GM18858 (cell line): ENCODE data around the gene STARD3NL.
A peak's percentile ranks its signal among the peaks of the same experiment; 100 is the strongest.
"Not testable (repeated sequence)": the region's sequence is repeated elsewhere in the genome, so short reads cannot be mapped to it uniquely, and the experiment has no call there.

Experiments used
- ATAC-seq: cut with Tn5 transposase; IDR thresholded peaks from one replicate; pipeline ENCODE4 v1.9.1; 2021; ENCODE audit not compliant: unreplicated experiment

The STARD3NL gene

DNA sequence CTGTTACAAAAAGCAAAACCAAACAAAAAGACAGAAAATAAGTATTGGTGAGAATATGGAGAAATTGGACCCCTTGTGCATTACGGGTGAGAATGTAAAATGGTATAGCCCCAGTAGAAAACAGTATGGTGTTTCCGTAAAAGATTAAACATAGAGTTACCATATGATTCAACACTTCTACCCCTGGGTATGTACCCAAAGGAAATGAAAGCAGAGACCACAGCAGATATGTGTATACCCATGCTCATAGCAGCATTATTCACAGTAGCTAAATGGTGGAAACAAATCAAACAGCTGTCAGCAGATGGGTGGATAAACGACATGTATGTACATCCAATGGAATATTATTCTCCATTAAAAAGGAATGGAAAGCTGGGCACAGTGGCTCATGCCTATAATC, 42.4 kb downstream of the STARD3NL start:
- no peak for ATAC-seq

DNA sequence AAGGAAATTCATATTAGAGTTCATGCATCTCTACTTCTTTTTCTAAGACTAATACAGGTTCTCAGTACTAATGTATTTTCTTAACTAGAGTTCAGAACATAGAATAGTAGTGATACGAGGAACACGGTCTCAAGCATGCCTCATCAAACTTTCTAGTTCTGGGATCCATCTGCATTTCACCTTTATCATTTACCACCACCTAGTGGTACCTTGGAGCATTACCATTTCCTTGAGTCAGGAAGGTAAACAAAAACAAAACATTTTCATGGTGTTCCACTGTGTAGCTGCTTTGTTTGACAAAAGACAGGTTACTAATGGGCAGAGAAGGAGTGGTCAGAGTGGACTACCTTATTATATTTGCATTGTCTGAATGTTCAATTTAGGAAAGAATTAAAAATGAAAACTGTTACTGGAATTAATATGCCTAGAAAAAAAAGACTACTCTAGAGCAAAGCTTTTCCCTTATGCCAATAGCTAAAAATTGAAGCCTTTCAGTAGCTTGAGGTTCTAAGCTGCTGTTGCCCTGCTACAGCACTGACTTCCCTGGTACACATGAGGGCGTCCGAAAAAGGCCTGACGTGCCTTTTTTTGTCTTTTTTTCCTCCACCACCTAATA, 44.5 kb downstream of the STARD3NL start:
- no peak for ATAC-seq

DNA sequence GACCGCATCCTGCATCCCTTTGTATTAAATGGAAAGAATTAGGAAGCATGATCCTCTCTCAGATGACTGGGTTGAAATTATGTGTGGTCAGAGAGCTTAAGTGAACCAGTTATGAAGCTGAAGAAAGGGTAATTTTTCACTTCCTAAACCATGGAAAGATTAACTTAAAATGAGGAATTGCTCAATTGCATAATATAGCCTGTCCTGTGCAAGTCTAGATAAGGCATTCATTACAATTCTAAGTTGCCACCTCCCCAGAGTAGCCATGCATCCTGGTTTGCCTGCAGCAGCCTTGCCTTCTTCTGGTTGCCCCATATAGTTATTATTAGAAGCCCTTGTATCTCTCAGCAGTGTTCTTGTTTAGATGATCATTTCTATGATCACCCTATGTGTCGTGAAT, 45.3 kb downstream of the STARD3NL start:
- ATAC-seq, result no peak

DNA sequence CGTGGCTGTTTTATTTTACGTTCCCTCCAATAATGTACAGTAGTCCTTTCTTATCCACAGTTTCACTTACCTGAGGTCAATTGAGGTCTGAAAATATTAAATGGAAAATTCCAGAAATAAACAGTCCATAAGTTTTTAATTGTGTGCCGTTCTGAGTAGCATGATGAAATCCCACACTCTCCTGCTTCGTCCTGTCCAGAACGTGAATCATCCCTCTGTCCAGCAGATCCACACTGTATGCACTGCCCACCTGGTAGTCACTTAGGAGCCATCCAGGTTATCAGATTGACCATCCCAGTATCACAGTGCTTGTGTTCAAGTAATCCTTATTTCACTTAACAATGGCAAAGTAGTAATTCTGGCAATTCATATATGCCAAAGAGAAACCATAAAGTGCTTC, 46.3 kb downstream of the STARD3NL start:
- no peak for ATAC-seq

DNA sequence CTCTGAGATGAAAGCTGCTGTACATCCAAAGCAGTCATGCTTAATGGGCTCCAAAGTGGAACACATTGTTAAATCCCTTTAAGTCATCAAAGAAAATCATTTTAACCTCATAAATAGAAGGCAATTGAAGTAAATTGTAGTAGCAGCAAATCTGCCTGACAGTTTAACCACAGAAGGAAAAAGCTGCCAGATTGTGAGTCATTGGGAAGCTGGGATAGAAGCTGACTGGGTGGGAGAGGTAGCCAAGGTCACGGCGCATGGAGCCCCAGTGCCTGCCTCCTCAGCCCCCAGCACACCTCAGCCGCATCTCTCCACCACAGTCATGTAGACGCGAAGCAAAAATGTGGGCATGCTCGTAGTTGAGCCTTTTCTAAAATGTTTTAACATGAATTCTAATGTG, 51.3 kb downstream of the STARD3NL start:
- no peak for ATAC-seq

DNA sequence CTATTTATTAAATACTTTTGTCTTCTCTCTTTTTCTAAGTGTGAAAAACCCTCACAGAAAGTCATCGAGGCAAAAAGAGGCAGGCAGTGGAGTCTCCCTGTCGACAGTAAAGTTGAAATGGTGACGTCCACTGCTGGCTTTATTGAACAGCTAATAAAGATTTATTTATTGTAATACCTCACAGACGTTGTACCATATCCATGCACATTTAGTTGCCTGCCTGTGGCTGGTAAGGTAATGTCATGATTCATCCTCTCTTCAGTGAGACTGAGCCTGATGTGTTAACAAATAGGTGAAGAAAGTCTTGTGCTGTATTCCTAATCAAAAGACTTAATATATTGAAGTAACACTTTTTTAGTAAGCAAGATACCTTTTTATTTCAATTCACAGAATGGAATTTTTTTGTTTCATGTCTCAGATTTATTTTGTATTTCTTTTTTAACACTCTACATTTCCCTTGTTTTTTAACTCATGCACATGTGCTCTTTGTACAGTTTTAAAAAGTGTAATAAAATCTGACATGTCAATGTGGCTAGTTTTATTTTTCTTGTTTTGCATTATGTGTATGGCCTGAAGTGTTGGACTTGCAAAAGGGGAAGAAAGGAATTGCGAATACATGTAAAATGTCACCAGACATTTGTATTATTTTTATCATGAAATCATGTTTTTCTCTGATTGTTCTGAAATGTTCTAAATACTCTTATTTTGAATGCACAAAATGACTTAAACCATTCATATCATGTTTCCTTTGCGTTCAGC, 52.0 kb downstream of the STARD3NL start:
- ATAC-seq, result no peak

DNA sequence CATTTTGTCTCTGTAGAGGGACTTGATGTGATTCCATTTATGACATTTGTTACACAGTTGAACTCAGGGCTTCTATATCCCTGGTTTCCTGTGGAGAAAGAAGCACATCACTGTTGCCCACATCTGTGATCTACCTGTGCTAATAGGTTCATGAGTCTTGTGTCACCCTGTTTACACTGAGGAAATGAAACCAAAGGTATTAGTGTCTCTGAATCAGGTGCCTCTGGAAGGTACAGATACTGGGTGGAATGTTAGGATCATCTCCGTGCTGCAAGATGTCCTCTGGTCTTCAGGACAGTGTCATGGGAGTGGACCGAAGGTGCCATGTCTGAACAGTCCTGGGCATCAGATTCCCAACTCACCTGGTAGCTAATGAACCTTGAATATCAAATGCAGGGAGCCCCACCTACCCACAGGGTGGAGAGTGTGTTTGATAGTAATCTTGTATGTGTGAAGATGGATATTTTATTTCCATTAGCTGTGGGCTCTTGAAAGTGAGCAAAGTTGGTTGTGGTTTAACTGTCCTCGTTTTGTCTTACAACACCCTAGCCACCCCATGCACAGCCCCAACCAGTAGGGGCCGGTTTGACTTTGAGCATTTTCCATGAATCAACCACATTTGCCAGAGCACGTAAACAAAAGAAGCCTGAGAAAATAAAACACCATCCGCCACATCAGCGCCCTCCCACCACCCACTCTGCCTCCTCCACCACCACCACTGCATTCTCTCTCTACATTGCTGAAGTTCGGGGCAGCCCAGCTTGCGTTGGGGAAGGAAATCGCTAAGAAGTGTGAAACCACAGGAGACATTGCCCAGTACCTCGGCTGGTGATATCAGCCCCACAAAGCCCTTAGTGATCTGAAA, 54.7 kb downstream of the STARD3NL start:
- ATAC-seq, result peak; percentile 89

DNA sequence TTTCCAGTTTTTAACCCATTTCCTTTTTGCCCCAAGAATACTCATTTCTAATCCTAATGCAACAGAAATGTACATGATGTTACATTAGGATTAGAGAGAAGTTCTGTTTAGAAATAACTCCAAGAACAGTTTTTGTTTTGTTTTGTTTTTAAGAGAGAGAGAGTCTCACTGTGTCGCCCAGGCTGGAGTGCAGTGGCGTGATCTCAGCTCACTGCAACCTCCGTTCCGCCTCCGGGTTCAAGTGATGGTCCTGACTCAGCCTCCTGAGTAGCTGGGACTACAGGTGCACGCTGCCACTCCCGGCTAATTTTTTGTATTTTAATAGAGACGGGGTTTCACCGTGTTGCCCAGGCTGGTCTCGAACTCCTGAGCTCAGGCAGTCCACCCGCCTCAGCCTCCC, 56.7 kb downstream of the STARD3NL start:
- ATAC-seq, result not testable (repeated sequence)

DNA sequence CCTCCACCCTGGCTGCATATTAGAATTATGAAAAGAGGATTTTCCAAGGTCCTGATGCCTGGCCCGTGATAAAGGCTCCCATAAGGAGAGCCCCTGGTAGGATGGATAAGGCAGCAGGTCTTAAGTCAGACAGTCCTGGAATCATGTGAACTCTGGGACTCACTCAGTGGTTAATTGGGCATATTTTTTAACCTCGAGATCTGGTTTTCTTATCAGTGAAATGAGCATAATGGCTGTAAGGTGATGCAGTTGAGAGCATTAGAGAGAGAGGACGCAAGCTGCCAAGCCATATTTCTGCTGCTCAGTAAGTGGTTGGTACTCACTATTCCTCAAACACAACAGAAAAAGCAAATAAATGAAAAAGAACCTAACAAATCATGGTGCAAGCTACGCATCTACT, 57.6 kb downstream of the STARD3NL start:
- ATAC-seq, result no peak

DNA sequence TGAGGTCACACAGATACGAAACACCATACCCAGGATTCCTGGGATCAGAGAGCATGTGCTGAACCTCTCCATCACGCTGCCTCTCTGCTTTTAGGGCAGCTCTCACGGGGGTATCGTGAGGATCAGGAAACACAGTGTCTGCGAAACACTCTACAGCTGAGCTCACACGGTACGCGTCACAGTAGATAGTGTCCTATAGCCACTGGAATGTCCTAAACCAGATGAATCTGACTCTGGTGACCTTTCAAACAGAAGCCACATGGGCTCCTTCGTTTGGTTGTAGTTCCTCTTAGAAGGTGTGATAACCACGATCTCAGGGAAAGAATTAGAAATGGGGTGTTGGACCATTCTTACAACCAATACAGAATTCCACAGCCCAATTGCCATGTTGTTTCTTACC, 61.1 kb downstream of the STARD3NL start:
- ATAC-seq, result not testable (repeated sequence)

DNA sequence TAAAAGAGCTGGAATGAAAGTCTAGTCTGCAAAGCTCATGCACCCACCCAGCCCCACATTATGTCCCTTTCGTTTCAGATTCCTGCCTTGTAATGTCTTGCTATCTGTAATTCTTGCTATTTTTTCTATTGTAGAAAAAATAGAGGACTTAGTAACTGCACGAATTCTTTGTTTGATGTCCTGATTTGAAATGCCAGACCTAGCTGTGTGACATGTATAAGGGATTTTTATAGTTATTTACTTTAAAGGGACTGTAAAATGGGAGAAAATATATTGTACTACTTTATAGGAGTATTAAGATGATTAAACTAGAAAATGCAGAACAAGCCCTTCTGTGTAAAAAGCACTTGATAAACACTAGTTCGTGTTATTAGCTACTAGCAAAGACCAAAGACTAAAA, 63.0 kb downstream of the STARD3NL start:
- ATAC-seq, result no peak

DNA sequence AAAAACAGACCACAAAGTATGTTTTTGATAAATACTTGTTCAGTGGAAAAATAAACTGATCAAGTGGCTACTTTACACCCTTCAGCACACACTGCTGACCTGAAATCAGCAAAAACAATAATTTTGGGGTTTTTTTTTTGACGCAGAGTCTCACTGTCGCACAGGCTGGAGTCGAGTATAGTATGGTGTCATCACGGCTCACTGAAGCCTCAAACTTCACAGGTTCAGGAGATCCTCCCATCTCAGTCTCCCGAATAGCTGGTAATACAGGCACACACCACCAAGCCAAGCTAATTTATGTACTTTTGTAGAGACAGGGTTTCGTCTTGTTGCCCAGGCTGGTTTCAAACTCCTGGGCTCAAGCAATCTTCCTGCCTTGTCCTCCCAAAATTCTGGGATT, 64.8 kb downstream of the STARD3NL start:
- no peak for ATAC-seq

DNA sequence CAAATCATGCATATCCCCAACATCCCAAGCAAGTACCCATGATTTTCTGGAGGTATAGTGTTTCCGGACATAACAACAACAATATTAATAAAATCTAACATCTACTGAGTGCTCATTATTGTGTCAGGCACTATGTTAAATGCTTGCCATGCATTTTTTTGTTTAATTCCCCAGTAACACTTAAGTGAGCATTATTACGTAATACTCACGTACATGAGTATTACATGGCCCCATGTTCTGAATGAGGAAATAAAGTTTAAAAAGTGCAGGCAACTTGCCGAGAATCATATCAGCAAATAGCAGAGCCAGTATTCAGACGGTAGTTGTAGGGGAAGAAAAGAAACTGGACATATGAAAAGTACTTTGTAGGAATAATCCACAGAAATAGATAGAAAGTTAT, 65.3 kb downstream of the STARD3NL start:
- not testable (repeated sequence) for ATAC-seq

DNA sequence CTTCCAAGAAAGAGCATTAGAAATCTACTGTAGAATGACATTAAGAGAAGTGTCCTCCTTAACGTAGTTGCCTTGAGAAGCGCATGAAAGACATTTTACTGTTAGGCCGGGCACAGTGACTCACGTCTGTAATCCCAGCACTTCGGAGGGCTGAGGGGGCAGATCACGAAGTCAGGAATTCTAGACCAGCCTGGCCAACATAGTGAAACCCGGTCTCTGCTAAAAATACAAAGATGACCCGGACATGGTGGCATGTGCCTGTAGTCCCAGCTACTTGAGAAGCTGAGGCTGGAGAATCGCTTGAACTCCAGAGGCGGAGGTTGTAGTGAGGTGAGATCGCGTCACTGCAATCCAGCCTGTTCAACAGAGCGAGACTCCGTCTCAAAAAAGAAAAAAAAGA, 66.5 kb downstream of the STARD3NL start:
- ATAC-seq, result no peak

DNA sequence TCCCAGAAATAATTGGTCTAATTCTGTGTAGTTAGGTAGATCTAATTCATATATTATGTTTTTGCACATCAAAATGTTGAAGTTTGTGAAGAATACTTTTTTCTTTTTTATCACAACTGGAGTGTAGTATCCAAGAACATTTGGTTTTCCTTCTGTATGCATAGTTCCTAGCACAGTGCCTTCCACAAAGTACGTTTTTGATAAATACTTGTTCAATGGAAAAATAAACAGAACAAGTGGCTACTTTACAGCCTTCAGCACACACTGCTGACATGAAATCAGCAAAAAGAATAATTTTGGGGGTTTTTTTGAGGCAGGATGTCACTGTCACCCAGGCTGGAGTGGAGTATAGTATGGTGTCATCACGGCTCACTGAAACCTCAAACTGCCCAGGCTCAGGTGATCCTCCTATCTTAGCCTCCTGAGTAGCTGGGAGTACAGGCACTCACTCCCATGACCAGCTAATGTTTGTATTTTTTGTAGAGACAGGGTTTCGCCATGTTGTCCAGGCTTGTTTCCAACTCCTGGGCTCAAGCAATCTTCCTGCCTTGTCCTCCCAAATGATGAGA, 67.4 kb downstream of the STARD3NL start:
- no peak for ATAC-seq

DNA sequence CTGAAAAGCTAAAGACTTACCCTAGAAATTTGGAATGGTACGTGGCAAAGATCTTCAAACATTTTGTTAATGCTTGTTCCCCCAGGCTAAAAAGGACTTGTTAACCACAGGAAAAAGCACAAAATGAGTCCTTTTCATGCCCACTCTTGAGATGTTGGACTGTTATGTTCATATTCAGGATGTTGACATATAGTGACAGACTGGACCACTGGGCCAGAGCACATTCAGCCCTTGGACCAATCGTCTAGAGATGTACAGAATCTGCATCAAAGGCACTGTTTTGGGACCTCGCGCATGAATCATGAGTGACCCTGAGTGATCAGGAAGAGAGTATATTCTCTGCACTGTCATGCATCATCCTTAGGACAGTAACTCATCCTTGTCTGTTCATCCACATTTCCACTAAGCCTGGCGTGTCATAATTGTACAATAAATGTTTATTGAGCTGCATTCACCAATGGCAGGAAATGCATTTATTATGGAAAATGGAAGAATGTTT, 70.1 kb downstream of the STARD3NL start:
- no peak for ATAC-seq

DNA sequence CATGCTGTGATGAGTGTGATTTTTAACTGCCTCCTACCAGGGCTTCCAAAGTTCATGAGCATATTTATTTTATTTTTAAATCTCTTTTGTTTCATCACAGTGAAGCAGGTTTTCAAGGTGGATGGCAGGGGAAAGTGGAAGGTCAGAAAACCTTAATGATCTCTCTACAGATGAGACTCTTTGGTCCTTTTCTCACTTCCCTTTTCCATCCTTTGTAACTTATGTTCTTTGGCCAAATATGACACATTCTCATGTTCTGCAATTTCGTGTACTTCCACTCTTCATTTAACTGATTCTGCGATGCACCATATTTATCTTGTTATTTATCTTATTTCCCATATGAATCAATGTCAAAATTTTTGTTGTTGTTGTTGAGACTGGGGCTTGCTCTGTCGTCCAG, 71.8 kb downstream of the STARD3NL start:
- ATAC-seq, result peak; percentile 97

DNA sequence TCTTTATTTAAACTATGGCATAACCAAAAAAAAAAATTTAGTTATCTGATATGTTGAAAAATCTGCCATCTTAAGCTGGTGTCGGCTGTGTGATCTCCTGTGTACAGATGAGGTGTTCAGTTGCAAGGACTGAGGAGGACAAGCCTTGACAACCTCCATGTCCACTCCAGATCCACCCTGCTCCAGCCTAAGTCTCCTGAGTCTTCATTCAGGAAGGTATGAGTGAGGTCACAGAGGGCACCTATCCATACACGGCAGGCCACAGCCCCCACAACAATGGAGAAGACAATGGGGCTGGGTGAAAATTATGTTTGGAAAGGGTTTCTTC, 79.3 kb downstream of the STARD3NL start:
- ATAC-seq, result no peak

DNA sequence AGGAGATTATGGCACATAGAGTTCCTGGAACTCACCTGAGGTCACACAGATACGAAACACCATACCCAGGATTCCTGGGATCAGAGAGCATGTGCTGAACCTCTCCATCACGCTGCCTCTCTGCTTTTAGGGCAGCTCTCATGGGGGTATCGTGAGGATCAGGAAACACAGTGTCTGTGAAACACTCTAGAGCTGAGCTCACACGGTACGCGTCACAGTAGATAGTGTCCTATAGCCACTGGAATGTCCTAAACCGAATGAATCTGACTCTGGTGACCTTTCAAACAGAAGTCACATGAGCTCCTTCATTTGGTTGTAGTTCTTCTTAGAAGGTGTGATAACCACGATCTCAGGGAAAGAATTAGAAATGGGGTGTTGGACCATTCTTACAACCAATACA, 81.1 kb downstream of the STARD3NL start:
- ATAC-seq, result not testable (repeated sequence)

DNA sequence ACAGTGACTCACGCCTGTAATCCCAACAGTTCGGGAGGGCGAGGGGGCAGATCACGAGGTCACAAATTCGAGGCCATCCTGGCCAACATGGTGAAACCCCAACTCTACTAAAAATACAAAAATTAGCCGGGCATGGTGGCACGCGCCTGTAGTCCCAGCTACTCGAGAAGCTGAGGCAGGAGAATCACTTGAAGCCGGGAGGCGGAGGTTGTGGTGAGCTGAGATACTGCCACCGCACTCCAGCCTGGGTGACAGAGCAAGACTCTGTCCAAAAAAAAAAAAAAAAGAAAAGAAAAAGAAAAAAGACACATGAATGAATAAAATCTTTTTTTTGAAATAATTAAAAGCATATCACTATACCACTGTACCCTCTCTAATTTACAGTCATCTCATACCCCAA, 83.6 kb downstream of the STARD3NL start:
- not testable (repeated sequence) for ATAC-seq

DNA sequence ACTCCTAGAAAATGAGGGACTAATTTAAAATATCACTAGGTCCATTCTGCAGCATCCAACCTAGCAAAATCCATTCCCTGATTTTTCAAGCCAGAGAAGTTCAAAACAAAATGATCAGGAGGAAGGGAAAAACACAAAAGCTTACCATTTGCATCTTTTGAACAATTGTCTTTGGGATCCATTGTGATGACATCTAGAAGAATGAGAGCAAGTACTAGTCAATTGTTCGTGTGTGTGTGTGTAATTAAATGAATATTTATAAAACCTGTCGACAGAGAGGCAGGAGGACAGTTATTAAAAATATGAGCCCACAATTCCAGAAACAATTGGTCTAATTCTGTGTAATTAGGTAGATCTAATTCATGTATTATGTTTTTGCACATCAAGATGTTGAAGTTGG, 84.0 kb downstream of the STARD3NL start:
- ATAC-seq, result not testable (repeated sequence)
